Activated T-cell treated with anti-CD3 and anti-CD28 coated beads, Interleukin-2, amount 50 U/mL, for 4 hours (primary cell): Measurements from ENCODE around the gene KIF18B. TPM values are rescaled to one million over a fixed set of nuclear protein-coding genes. Genes with fewer than 3 reads are reported as not detected.

Source experiments
- ATAC-seq, 2 donors: fragments of 200-7000 bp; cut with Tn5 transposase; one replicate each; pipeline ENCODE4 v1.10.0; 2021
- DNase-seq: peaks from one replicate; pipeline ENCODE4 v3.0.0-alpha.2; 2020
- H3K27me3 Mint-ChIP-seq: one replicate; pipeline ENCODE4 v1.8.0; 2021; ENCODE audit warnings: low read depth, mixed read lengths
- H3K36me3 Mint-ChIP-seq: one replicate; pipeline ENCODE4 v1.8.0; 2022; ENCODE audit warnings: mixed read lengths; ENCODE audit not compliant: insufficient read depth
- H3K4me1 Mint-ChIP-seq: one replicate; pipeline ENCODE4 v1.8.0; 2021; ENCODE audit warnings: low read depth, mixed read lengths
- H3K4me3 Mint-ChIP-seq: one replicate; pipeline ENCODE4 v1.8.0; 2021; ENCODE audit warnings: mild to moderate bottlenecking, moderate library complexity, mixed read lengths
- H3K9me3 Mint-ChIP-seq: one replicate; pipeline ENCODE4 v1.8.0; 2021; ENCODE audit warnings: mixed read lengths
- total RNA-seq, 3 donors: library from RNA; stranded (reverse); gene quantifications; one replicate each; pipeline ENCODE4 v1.2.1, GENCODE V29; 2021

The KIF18B gene
- total RNA-seq, 3 donors from 2014 or later = 2.4 to 4.8 (median 3.7) TPM

DNA sequence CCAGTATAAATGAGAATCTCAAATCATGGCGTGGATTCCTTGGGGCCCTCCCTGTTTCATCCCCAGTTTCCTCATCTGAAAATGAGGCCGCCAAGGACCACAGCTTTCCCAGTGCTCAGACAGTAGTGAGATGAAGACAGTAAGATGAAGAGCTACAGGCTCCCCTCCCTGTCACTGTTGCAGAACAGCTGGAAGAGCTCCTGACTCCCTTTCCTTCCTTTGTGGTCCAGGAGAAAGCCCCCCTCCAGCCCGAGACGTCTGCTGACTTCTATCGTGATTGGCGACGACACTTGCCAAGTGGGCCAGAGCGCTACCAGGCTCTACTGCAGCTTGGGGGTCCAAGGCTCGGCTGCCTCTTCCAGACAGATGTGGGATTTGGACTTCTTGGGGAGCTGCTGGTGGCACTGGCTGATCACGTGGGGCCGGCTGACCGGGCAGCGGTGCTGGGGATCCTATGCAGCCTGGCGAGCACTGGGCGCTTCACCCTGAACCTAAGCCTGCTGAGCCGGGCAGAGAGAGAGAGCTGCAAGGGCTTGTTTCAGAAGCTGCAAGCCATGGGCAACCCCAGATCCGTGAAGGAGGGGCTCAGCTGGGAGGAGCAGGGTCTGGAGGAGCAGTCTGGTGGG is 45.3 kb downstream of the KIF18B start:
- no peaks in the 10 kb centered on the region for H3K9me3 Mint-ChIP-seq
- H3K4me3 Mint-ChIP-seq = no peak overlapping the region
- H3K4me1 Mint-ChIP-seq = peaks cover 16% of the 10 kb centered on the region
- DNase-seq = no peak
- H3K36me3 Mint-ChIP-seq = peaks cover 3% of the 10 kb centered on the region
- ATAC-seq = no peak
- peaks cover 3% of the 10 kb centered on the region for H3K27me3 Mint-ChIP-seq

DNA sequence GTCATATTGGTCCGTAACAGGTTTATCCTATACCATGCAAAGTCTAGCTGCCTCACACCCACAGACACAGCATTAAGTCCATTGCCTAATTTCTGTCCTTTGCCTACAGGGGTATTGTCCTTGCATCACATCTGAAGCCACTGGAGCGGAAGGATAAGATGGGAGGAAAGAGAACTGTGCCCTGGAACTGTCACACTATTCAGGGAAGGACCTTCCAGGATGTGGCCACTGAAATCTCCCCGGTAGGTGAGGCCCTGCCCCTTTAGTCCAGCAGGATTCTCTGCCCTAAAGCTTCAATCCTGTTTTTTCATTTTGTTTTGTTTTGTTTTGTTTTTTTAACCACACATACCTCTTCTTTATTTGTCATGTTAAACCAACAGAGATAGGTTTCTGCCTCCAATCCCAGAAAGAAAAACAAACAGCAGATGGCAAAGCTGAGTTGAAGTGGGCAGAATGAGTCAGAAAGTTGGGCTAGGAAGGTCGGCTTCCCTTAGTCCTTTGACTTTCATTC is 46.1 kb downstream of the KIF18B start:
- DNase-seq (no peak), ATAC-seq (no peak)
- H3K36me3 Mint-ChIP-seq = peaks cover 3% of the 10 kb centered on the region
- H3K27me3 Mint-ChIP-seq = peaks cover 3% of the 10 kb centered on the region
- no peaks in the 10 kb centered on the region for H3K9me3 Mint-ChIP-seq
- peaks cover 18% of the 10 kb centered on the region for H3K4me1 Mint-ChIP-seq
- no peak overlapping the region for H3K4me3 Mint-ChIP-seq

DNA sequence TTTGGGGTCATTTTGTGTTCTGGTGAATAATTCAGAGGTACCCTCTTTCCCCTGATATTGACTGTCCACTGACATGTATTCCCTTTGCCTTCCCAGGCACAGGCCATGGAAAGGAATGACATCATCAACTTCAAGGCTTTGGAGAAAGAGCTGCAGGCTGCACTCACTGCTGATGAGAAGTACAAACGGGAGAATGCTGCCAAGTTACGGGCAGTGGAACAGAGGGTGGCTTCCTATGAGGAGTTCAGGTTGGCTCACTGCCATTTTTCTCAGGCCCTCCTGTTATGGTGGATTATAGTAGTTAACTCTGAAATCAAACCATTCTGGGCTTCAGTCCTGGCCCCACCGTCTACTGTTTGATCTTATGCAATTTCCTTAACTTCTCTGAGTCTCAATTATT is 46.7 kb downstream of the KIF18B start:
- DNase-seq (no peak), ATAC-seq (no peak)
- H3K27me3 Mint-ChIP-seq = peaks cover 3% of the 10 kb centered on the region
- no peak overlapping the region for H3K4me3 Mint-ChIP-seq
- H3K4me1 Mint-ChIP-seq = peaks cover 23% of the 10 kb centered on the region
- peaks cover 7% of the 10 kb centered on the region for H3K36me3 Mint-ChIP-seq
- no peaks in the 10 kb centered on the region for H3K9me3 Mint-ChIP-seq

DNA sequence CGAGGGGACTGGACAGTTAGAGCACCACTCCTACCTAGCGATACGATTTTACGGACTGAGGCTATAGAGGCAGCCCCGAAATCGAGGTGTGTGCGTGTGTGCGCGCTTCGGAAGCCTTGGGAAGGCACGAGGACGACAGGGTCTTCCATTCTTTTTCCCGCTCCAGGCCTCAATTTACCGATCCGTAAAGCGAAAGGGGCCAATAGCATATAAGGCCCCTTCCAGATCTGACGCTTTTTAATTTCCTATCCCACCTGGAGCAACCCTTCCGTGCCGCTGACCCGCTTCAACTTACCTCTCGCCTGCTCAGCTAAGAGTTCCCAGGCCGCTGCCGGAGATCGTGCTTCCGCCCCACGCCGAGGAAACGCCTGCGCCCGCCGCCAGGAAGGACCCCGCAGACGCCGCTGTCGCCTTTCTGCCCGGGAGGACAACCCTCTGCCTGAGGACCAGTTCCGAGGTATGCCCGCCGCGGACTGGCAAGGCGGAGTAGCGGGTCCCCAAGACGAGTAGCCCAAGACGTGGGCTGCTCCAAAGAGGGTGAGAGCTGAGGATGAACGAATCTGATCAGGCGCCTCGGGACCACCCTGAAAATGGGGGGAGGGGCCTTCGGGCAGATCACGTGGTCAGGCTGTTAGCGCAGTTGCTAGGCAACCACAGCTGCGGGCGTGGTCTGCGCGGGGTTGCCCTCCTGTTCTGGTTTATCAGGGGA is 48.3 kb downstream of the KIF18B start, which contains the start of gene EFTUD2:
Gene EFTUD2 (minus strand): TSS at position 372 of the 709 bp plus-strand sequence. CDS start 4,924 bp downstream, outside the sequence.
- Mint-ChIP-seq H3K4me3 (peak within 1 kb of the TSS; percentile 91), H3K9me3 (no peaks in the 10 kb centered on the region), H3K36me3 (peaks cover 15% of the 10 kb centered on the region), H3K4me1 (peaks cover 31% of the 10 kb centered on the region), H3K27me3 (peaks cover 3% of the 10 kb centered on the region)
- peak; percentile 91 for DNase-seq
- peak; percentile 92 to 94 for ATAC-seq

DNA sequence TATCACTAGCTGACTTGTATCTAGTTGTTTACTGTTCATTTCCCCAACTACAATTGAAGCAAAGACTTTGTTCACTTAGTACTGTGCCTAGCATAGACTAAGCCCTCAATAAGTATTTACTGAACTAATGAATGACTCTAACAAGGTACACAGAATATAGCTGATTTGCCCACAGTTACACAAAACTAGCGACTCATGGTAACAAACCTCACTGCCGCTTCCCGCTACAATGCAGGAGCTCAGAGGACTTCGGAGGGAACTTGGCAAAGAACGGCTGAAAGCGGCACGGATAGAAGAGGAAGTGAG is 48.9 kb downstream of the KIF18B start:
- ATAC-seq (no peak), DNase-seq (no peak)
- no peaks in the 10 kb centered on the region for H3K9me3 Mint-ChIP-seq
- H3K4me3 Mint-ChIP-seq = peak overlapping the region; percentile 91
- peaks cover 31% of the 10 kb centered on the region for H3K4me1 Mint-ChIP-seq
- peaks cover 3% of the 10 kb centered on the region for H3K27me3 Mint-ChIP-seq
- peaks cover 15% of the 10 kb centered on the region for H3K36me3 Mint-ChIP-seq

DNA sequence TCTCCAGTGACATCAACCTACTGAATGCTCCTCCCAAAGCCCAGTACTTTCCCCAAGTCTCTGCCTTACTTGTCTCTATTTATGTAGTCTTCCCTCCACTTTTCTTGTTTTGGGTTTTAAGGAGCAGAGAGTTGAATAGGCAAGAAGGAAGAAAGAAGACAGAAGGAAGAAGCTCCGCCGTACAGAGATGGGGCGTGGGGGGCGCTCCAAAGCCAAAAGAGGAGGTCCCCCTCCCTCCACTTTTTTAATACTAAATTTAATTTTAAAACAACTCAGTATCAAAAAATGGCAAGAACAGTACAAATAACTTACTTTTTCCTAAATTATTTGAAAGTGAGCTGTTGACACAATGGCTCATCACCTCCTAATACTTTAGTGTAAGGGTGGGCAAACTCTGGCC is 52.9 kb downstream of the KIF18B start:
- H3K36me3 Mint-ChIP-seq = peaks cover 27% of the 10 kb centered on the region
- H3K4me3 Mint-ChIP-seq = no peak overlapping the region
- DNase-seq (no peak), ATAC-seq (no peak)
- H3K9me3 Mint-ChIP-seq = no peaks in the 10 kb centered on the region
- H3K27me3 Mint-ChIP-seq = peaks cover 2% of the 10 kb centered on the region
- peaks cover 37% of the 10 kb centered on the region for H3K4me1 Mint-ChIP-seq

DNA sequence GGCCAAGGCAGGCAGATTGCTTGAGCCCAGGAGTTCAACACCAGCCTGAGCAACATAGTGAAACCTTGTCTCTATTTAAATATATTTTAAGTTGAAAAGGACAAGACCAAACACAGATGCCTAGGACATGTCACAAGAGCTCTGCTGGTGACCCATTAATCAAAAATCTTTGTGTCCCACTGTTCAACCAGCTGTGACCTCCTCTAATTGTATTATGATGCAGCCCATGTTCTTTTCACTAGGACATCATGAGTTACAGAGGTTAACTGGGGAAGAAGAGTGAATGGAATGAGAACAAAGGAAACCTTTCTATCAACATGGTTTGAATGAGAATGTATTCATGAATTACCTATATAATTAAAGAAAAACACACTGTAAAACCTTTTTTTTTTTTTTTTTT is 55.3 kb downstream of the KIF18B start:
- no peaks in the 10 kb centered on the region for H3K9me3 Mint-ChIP-seq
- H3K4me1 Mint-ChIP-seq = peaks cover 26% of the 10 kb centered on the region
- ATAC-seq (no peak), DNase-seq (no peak)
- H3K27me3 Mint-ChIP-seq = no peaks in the 10 kb centered on the region
- H3K4me3 Mint-ChIP-seq = no peak overlapping the region
- peaks cover 24% of the 10 kb centered on the region for H3K36me3 Mint-ChIP-seq

DNA sequence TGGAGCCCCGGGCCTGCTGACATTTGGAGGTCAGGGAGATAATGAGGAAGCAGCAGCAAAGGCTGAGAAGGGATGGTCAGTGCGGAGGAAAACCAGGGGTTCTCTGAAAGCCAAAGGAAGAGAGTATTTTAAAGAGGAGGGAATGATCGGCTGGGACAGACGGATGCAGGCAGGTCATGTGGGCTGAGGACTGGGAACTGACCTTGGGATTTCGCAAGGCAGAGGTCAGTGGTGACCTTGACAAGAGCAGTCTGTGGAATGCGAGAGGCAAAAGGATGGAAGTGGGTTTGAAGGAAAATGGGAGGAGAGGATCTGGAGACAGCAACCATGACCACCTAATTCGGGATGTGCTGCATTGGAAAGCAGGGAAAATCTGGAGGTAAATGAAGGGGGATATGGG is 58.6 kb downstream of the KIF18B start:
- Mint-ChIP-seq H3K4me1 (peaks cover 18% of the 10 kb centered on the region), H3K36me3 (peaks cover 28% of the 10 kb centered on the region), H3K4me3 (no peak overlapping the region), H3K27me3 (no peaks in the 10 kb centered on the region), H3K9me3 (no peaks in the 10 kb centered on the region)
- DNase-seq = no peak
- no peak for ATAC-seq

DNA sequence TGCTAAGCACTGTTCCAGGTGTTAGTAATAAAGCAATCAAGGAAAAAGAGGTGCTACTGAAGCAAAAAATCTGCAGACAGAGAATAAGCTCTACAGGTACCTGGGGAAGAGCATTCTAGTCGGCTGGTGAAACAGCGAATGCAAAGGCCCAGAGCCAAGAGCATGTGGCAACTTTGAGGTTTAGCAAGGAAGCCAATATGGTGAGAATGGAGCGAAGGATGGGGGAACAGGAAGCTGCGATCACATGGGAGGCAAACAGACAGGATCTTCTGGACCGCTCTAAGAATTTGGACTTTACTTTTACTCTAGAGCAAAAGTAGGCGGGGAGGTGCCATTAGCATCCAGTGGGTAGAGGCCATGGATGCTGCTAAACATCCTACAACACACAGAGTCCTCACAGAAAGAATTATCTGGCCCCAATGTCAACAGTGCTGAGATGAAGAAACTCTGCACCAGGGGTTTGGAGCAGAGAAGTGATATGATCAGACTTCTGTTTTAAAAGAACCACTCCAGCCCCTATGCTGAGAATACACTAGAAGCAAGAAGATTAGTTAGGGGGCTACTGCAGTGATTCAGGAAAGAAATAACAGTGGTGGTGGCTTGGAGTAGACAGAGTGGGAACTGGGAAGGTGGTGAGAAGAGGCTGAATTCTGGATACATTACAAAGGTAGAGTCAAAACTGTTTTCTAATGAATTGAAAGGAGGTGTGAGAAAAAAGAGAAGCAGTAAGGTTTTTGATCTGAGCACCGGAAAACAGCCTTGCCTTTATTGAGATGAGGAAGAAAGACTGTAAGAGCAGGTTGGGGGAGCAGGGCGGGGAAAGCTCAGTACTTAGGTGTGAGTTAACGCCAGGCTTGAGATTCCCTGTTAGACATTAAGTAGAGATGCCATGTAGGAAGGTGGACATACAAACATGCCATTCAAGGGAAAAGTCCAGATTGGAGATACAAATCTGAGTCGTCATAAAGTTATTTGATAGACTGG is 59.3 kb downstream of the KIF18B start:
- DNase-seq (no peak), ATAC-seq (peak; percentile 27 to 28)
- Mint-ChIP-seq H3K4me3 (no peak overlapping the region), H3K9me3 (no peaks in the 10 kb centered on the region), H3K4me1 (peaks cover 18% of the 10 kb centered on the region), H3K36me3 (peaks cover 31% of the 10 kb centered on the region), H3K27me3 (no peaks in the 10 kb centered on the region)

DNA sequence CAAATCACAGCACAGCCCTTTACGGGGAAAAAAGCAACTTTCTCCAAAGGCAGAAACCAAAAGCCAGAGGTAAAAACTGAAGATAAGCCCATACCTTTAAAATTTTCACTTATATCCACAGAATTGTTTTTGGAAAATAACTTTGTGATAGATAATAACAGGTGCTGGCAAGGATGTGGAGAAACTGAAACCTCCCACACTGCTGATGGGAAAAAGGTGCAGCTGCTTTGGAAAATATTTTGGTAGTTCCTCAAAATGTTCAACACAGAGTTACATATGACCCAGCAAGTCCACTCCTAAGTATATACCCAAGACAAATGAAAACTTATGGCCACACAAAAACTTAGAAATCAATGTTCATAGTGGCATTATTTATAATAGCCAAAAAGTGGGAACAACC is 60.6 kb downstream of the KIF18B start:
- ATAC-seq = no peak
- no peak for DNase-seq
- no peaks in the 10 kb centered on the region for H3K27me3 Mint-ChIP-seq
- H3K9me3 Mint-ChIP-seq = no peaks in the 10 kb centered on the region
- H3K36me3 Mint-ChIP-seq = peaks cover 40% of the 10 kb centered on the region
- H3K4me3 Mint-ChIP-seq = no peak overlapping the region
- peaks cover 16% of the 10 kb centered on the region for H3K4me1 Mint-ChIP-seq

DNA sequence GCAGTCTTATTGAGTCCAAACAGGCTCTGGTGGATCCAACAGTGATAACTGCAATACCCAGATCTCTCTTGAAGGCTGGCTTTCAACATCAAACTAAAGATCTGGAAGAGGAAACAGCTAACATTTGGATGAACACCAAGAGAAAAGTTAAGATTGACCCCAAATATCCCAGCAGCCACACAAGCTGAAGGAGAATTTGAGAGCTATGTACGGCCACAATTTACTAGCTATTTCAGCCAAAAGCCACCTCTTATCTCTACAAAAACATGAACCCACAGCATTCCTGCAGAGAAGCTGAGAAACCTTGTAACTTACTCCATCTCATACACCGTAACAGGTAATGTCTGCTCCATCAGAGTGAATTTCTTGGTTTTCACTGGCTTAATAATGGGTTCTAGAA is 62.6 kb downstream of the KIF18B start:
- no peaks in the 10 kb centered on the region for H3K27me3 Mint-ChIP-seq
- no peak overlapping the region for H3K4me3 Mint-ChIP-seq
- no peak for ATAC-seq
- peaks cover 9% of the 10 kb centered on the region for H3K4me1 Mint-ChIP-seq
- H3K36me3 Mint-ChIP-seq = peaks cover 41% of the 10 kb centered on the region
- DNase-seq = no peak
- H3K9me3 Mint-ChIP-seq = no peaks in the 10 kb centered on the region

DNA sequence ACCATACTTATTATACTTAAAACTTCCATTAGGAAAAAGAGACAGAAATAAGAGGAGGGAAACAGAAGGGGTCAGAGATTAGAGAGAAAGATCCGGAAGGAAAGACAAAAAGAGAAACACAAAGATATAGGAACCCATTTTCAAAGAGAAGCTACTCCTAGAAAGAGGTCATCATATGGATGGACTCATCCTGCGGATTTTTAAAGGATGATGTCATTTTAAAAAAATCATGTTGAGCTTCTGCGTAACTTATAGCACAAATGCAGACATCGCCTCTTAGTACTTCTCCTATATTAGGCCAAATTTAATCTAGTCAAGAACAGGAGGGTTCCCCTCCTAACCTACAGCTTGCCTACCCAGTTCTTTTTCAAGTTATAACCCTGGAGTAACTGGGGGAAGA is 66.4 kb downstream of the KIF18B start:
- no peaks in the 10 kb centered on the region for H3K27me3 Mint-ChIP-seq
- peaks cover 50% of the 10 kb centered on the region for H3K36me3 Mint-ChIP-seq
- H3K9me3 Mint-ChIP-seq = no peaks in the 10 kb centered on the region
- no peak for ATAC-seq
- H3K4me3 Mint-ChIP-seq = no peak overlapping the region
- H3K4me1 Mint-ChIP-seq = peaks cover 2% of the 10 kb centered on the region
- no peak for DNase-seq

DNA sequence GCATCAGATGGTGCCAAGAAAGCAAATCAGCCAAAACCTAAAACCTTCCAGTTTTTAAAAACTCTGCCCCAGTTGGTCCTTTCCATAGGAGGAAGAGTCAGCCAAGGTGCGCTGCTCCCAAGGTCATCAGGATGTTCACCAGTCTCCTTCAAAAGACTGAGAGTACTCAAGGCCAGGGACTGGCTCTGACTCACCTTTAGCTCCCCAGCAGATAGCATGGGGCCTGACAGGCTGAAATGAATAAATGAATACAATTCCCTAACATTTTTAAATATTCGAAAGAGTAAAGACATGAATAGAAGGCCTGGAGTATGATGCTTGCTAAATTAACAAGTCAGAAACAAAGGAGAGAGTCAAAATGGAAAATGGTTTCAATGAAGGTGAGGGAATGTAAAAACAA is 67.5 kb downstream of the KIF18B start:
- Mint-ChIP-seq H3K4me3 (no peak overlapping the region), H3K27me3 (no peaks in the 10 kb centered on the region), H3K9me3 (no peaks in the 10 kb centered on the region), H3K4me1 (peaks cover 2% of the 10 kb centered on the region), H3K36me3 (peaks cover 50% of the 10 kb centered on the region)
- ATAC-seq = no peak
- no peak for DNase-seq

DNA sequence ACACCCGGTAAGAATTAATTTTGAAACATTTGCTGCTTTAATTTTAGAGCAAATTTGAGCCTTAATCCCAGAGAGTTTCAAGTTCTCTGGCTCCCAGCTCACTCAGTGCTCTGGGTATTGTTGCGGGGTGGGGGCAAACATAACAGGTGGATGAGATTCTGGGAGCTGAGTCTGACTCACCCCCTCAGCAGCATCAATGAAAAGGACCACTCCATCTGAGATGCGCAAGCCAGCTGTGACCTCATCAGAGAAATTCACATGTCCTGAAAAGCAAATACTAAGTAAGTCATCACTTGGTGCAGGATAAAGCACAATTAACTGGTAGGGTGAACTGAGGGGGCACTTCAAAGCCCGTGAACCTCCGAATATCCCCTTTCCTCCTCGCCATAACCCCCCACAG is 68.2 kb downstream of the KIF18B start:
- Mint-ChIP-seq H3K9me3 (no peaks in the 10 kb centered on the region), H3K27me3 (no peaks in the 10 kb centered on the region), H3K36me3 (peaks cover 48% of the 10 kb centered on the region), H3K4me3 (no peak overlapping the region), H3K4me1 (peaks cover 2% of the 10 kb centered on the region)
- DNase-seq = no peak
- ATAC-seq = no peak
